Activated naive CD4-positive, alpha-beta T cell (primary cell): ENCODE results near the gene ING3.
A peak's percentile ranks its signal among the peaks of the same experiment; 100 is the strongest.
"Not testable (repeated sequence)": the region's sequence is repeated elsewhere in the genome, so short reads cannot be mapped to it uniquely, and the experiment has no call there.

Experiments used
- DNase-seq, 4 experiments: peaks; one replicate each; lab custom pipeline; 2025; lab: John Stamatoyannopoulos, UW

The ING3 gene

DNA sequence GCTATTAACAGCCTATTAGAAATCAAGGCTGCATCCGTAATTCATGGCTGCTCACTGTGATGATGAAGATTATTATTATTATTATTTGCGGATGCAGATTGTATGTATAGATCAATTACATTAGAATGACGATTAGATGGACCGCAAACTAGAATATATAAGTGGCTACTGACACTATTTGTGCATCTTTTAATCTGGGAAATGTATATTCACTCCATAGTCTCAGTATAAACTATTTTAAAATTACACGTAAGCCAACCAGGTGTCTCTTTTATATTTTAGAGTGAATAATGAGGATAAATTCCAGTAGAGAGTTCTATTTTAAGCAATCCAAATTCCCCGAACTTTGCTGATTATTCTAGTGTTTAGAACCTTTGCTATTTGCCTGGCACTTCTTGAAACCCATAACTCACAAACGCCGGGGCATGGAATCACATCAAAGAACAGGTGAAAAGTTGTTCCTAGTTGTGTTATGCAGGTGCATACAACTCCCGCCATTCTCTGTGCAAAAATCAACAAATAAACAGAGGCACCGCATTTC lies 509 bp upstream of the ING3 start:
- no peak for DNase-seq

DNA sequence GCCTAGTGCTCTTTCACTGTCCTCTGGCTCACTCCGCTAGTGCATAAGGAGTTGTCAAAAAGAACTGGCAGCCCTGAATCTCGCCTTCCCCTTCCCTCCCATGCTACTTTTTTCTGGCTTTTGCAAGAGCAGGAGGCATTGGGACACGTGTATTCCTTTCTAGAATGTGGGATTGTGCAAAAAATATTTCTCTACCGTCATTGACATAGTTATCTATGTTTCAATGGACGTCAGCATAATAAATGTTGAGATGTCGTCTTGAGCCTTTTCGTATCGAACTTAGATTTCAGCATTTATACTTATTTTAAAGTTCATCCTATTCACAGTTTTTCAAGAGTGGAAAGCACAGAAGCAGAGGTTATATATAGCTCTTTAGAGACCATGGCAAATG lies 727 bp downstream of the ING3 start:
- no peak for DNase-seq

DNA sequence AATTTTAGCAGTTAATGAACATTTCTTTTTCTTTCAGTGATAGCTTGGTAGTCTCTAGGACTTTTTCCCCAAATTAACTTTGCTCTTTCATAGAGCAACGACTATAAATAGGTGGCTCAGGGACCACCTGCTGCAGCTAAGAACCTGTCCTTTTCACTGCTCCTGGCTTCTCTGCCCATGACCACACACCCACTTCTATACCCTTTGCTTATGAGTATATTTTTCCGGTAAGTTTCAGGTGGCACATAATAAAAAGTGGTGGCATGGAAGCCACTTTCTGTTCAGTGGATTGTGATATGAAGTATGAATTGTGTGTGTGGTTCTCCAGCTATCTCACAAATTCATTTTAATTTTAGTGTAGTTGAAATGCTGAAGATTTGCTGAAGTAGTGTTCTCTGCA lies 1.2 kb downstream of the ING3 start:
- no peak for DNase-seq

DNA sequence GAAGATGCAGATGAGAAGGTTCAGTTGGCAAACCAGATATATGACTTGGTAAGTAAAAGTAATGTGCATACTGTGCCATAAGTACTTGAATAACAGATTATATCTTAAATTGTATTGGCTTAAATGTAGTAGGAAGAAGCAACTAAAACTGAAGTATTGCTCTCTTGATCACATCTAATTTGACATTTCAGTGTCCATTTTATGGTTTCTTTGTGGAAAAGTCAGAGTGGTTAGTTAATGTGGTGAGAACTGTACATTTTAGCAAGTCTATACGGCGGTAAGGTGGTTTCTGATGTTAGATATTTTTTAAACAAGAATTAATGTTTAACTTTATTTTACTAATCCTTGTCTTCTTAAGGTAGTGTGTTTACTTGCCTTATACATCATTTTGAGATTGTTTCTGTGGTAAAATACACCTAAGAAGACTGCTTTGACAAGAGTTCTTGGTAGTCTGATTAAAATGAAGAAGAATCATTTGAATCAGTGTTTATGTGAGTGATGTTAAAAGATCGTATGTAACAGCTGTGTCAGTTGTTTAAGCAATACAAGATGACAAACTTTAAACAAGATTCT lies 5.1 kb downstream of the ING3 start:
- DNase-seq, result no peak

DNA sequence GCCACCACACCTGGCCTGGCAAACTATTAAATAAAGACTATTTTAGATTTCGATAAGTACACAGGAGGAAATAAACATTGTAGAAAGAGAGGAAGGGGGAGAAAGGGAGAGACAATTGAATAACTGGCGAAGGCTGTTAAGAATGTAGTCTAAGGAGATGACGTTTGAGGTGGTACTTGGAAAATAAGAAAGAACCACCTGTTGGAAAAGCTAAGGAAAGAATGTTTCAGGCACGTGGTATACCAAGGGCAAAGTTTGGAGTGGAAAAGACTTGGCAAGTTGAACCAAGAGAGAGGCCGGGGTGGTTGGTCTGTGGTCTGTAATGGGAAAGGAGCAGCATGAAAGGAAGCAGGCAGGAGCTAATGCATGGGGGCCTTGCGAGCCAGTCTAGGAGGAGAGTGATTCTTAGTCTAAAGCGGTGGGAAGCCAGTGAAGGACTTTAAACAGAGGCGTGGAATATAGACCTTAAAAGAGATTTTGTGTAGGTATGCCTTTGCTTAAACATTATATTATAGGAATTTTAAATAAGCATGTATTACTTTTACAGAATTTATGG lies 9.4 kb downstream of the ING3 start:
- no peak for DNase-seq

DNA sequence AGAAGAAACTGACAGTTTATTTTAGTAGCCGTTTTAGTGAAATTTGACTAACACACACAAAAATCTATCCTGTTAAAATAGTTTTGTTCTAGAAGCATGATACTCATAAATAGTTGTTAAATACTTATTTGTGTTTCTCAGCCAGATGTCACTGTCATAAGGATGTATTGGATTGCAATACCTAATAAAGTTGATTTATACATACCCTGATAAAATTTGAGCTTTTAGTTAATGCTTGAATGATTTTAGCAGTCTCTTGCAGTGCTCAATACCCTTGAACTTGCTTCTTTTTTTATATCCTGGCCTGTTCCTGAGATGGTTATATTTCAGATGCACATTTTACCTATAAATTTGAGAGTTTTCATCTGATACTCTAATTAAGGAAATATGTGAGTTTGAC lies 10.1 kb downstream of the ING3 start:
- no peak for DNase-seq

DNA sequence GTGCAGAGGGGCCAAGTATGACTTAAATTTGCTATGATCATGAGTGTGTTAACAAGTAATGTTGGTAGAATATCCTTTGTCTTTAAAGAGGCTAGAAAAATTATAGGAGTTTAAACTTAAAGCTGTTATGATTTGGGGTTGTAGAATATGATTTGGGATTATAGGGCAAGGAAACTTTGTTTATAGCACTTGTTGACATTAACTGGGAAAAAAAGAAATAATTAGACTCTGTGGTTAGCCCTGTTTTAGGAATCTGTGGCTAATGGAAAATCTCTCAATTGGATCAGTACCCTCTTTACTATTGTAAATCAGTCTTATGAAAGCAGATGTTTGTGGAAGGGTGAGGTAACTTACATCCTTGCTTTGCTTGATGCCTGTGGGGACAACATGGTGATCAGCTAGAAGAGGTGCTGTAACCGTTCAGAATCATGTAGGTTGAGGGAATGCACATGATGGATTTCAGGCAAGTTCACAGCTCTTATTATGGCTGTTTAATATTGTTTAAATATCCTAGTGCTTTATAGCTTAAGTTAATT lies 11.1 kb downstream of the ING3 start:
- DNase-seq, result no peak

DNA sequence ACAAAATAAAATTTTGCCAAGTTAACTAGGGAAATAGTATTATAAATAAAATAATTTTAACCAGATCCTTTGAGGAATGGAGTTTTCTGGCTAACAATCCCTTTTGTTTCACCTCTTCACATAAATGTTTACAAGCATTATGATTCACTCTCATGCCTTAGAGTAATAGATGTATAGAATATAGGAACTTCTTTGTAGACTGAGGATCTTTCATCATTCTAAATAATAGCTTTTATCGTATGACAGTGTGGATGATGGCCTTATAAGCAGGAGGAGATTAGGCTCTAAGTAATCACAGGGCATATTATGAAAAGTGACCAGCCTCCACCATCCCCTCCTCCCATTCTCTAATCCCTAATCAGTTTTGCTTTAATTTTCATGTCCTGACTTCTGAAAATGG lies 13.5 kb downstream of the ING3 start:
- no peak for DNase-seq

DNA sequence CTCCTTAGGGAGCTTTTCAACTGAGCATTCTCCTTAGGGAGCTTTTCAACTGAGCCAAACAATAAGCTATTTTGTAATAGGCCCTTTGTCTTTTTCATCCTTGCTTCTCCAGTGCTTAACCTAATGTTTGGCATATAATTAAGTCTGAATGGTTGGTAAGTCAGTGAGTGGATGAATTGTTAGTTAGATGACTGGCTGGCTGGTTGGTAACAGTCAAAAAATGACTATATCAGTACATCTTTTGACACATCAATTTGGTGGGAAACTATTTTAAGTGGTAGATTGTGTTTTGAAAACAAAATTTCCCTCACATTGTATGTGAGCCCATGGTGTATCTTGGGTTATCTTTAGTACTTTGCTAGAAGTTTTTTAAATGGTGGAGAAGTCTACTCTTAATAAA lies 16.4 kb downstream of the ING3 start:
- DNase-seq, result no peak

DNA sequence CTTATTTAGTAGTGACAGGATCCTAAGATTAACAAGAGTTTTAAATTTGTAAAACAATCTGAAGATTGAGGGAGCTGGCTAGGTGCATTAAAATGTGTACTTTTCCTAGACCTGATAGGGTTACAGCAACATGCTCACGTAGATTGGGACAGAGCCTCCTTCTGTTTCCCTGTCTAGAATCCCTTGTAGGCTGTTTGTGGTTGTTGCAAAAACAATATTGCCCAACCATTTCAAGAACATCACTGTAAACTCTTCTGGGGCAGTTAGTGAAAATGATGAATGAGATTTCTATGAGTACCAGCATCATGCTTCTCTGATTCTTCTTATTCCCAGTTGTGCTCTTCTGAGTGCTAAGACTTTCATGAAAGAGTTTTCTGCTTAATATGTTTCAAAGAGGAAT lies 23.3 kb downstream of the ING3 start:
- DNase-seq, result no peak

DNA sequence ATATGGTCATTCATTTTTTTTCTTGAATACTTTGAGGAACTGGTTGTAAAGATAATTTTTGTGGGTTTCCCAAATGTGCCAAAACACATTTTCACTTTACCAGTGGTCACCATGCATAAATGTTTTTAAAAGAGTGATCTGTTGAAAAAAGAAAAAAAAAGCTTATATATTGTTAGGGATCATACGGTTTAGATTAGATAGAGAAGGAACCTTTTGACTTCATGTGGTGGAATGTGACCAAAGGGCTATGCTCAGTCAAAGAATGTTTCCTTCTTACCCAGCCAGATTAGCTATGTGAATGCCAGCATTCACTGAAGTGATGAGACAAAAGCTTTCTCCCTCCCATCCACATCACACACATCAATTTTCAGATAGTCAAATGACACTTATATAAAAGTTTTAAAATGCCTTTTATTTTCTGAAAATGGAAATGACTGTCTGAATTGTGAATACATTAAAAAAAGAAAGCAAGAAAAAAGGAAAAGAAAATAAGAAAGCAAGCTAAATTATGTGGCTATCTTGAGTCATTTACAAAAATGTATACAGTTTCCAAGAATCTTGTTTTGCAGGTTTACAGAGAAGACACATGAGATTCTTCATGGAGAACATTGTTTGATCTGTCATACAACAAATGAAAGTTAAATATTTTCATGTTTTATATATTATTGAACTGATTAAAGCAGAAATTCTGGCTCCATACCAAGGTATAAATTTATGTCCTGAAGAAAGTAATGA lies 29.4 kb downstream of the ING3 start:
- DNase-seq, result no peak

DNA sequence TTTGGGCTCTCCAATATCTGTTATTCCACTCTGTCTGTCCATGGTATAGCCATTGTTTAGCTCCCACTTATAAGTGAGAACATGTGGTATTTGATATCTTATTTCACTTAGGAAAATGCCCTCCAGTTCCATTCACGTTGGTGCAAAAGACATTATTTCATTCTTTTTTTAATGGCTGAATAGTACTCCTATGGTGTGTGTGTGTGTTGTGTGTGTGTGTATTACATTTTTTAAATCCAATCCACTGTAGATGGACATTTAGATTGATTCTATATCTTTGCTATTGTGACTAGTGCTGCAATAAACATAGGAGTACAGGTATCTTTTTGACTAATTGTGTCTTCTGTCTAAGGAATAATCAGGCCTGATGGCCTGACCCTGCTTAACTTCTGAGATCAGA lies 30.5 kb downstream of the ING3 start:
- no peak for DNase-seq

DNA sequence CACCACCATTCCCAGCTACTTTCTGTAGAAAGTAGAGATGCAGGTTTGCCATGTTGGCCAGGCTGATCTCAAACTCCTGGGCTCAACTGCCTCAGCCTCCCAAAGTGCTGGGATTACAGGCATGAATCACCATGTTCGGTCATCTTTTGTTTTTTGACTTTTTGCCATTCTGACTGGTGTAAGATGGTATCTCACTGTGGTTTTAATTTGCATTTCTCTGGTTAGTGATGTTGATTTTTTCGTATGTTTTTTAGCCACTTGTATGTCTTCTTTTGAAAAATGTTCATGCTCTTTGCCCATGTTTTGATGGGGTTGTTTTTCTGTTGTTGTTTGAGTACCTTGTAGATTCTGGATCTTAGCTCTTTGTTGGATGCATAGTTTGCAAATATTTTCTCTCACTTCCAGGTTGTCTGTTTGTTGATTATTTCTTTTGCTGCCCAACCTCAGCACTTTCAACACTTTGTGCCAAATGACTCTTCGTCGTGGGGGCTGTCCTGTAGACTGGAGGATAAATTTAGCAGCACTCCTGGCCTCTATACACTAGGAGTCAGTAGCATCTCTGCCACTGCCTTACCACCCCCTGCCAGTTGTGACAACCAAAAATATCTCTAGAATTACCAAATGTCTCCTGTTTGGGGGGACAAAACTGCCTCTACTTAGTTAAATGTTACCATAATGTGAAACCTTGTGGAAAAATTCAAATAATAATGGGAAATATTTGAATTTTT lies 31.5 kb downstream of the ING3 start:
- DNase-seq, result no peak

DNA sequence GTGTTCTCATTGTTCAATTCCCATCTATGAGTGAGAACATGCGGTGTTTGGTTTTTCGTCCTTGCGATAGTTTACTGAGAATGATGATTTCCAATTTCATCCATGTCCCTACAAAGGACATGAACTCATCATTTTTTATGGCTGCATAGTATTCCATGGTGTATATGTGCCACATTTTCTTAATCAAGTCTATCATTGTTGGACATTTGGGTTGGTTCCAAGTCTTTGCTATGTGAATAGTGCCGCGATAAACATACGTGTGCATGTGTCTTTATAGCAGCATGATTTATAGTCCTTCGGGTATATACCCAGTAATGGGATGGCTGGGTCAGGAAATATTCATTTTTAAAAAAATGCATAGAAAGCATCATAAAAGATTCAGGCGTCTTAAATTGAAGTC lies 33.0 kb downstream of the ING3 start:
- DNase-seq, result not testable (repeated sequence)

DNA sequence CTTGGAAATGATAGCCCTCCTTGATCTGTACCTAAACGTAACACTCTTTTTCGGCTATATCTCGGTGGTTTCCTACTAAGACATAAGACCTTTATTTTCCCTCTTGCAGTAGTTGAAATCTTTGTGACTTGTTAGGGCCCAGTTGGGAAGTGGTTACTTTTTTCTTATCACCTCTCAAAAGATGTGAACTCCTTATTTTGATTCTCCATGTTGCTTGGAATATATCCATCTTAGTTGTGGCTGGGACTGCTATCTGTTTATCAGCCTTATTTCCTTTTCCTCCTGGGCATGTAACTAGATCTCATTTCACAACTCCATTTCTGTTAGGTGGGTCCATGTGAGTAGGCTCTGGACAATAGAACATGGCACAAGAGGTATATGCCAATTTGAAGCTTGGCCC lies 33.8 kb downstream of the ING3 start:
- no peak for DNase-seq

DNA sequence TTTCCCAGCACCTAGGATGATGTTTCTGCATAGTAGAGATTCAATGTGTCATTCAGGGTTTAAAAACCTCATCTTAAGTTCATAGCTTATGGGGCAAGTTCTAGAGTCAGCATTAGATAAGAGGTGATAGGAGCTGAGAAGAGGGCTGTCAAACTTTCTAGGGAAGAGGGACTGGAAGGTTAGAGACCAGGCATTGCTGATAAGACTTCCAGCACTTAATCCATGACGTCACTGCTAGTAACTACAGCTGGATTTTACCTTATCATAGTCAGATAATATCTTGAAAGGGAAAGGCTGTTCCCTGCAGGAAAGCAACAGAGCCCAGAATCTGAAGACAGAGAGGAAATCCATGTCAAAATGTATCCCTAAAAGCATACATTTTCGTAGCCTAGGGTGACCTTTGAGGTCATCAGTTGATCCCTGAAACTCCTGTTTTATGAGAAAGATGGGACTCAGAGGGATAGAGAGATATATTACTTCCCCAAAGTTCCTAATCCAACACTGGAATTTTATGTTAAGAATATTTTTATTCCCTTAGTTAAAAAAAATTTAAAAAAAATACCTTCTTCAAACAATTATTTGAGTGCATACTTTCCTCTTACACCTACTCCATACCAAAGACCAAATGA lies 34.7 kb downstream of the ING3 start:
- DNase-seq, result no peak

DNA sequence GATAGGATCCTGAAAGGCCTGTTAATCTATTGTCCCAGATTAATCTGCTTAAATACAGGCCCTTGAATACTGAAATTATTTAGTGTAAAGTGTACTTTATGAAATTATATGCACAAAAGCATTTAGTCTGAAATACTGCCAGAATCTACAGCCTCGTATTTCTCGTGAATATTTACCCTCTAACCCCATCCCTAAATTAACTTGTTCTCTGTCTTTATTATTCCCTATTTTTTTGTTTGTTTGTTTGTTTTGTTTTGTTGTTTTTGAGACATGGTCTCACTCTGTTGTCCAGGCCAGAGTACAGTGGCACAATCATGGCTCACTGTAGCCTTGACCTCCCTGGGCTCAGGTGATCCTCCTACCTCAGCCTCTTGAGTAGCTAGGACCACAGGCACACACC lies 35.3 kb downstream of the ING3 start:
- no peak for DNase-seq

DNA sequence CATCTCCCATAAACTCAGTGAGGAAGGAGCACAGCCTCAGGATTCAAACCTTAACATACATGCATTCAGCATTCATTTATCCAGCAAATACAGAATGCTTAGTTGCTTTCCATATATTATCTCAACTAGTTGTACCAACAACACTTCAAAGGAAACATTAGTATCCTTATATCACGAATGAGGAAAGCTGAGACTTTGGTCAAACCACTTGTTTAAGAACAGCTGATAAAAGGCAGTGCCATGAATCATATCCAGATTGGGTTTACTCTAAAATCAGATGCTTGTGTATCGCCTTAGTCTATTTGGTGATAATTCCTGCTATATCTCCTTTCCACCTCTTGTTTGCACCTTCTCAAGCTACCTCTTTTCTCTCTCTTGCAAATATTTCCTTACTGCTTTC lies 36.1 kb downstream of the ING3 start:
- no peak for DNase-seq

DNA sequence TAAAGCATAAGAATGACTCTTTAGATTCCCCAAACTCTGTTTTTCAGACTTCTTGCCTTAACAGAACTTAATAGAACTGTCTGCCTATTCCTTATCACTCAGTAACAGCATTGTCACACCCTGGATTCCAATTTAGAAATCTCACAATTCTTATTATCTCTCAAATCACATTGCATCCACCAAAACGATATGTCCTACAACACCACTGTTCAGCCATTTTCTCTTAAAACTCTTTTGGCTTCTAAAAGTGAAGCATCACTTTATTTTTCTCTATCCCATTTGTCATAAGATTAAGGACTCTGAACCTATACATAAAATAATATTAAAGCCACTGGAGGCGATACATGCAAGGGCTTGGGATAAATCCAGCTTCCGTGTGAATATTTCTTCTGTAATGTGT lies 36.7 kb downstream of the ING3 start:
- no peak for DNase-seq

DNA sequence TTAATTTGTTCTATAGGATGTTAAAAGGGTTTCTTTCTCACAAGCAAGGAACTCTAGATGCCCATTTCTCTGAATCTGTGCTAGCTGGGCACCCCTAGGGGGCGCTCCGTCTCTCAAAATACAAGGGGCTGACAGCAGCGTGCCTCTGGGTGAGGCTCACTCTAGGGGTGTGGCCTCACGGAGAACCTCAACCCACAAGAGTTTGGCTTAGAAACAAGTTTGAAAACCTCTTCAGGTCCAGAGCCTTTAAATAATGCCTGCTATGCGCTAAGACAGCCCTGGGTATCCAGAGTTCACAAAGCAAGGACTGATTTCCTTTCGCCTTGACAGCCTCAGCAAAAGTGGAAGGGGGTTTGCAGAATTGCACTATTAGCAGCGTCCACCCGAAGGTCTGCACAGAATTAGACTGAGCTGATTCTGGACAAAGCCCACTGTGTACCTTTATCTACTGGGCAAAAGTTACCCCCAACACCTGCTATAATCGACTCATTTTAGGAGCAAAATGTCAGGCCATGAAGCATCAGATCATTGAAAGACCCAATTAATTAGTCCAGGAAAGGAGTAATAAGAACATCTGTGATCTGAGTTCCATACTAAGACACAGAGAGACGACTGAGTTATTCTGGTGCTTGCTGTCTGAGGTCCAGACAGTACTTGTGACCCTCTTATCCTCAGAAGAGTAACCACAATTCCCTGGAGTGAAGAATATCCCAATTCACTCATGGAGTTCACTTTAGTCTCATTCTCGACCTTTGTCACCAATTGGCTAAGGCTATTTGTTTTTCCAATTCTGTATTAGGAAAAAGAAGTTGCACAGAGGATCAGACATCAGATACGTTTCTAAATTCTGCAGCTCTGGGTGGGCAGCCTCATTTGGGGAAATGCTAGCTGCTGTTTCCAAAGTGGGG lies 37.4 kb downstream of the ING3 start:
- peak; percentile 31 to 80 (median 67) for DNase-seq
